CD4-positive, alpha-beta T cell treated with Interleukin-12 subunit alpha and Interleukin-12 subunit beta, for 1 hour (primary cell): ENCODE data around the gene ACAA1.
"Not testable (repeated sequence)": the region's sequence is repeated elsewhere in the genome, so short reads cannot be mapped to it uniquely, and the experiment has no call there.

Source experiments
- DNase-seq: peaks from one replicate; pipeline ENCODE4 v3.0.0-alpha.2; 2020

Gene ACAA1

GRCh38 chr3:38101811-38102443 is 35.0 kb downstream of the ACAA1 start:
- no peak for DNase-seq

DNA sequence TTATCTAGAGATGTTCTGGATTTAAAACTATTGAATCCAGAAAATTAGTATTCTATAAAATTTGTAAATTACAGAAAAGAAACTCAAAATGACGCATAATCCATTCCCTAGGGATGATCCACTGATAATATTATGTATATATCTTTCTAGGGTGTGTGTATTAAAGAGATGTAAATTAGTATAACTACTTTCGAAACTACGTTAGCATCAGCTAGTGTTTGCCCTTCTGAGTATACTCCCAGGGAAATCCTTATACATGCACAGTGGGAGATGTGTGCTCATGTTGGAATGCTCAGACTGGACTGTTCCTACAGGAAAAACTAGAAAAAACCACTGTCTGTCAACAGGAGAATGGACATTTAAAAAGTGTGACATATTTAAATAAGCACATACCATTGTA is 36.4 kb downstream of the ACAA1 start:
- DNase-seq = no peak

DNA sequence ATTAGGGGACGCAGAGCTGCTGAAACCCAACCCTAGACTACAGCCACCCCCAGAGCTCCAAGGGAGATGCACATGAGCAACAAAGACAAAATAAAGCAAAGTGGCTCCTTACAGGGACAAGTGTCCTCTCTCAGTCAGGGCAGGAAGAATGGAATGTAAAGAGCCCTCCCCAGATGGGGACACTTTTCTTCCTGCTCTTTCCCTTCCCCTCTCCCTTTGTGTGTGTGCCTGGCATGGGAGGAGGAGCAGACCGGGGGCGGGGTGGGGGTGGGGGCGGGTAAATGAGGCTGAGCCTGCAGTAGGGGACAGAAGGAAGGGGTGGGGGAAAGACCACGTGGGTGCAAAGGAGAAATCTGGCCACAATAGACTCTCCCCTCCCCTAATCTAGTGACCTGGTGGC is 37.4 kb downstream of the ACAA1 start:
- no peak for DNase-seq

- no peak for DNase-seq
Observed at GRCh38 chr3:38098376-38098723, 38.6 kb downstream of the ACAA1 start.

DNA sequence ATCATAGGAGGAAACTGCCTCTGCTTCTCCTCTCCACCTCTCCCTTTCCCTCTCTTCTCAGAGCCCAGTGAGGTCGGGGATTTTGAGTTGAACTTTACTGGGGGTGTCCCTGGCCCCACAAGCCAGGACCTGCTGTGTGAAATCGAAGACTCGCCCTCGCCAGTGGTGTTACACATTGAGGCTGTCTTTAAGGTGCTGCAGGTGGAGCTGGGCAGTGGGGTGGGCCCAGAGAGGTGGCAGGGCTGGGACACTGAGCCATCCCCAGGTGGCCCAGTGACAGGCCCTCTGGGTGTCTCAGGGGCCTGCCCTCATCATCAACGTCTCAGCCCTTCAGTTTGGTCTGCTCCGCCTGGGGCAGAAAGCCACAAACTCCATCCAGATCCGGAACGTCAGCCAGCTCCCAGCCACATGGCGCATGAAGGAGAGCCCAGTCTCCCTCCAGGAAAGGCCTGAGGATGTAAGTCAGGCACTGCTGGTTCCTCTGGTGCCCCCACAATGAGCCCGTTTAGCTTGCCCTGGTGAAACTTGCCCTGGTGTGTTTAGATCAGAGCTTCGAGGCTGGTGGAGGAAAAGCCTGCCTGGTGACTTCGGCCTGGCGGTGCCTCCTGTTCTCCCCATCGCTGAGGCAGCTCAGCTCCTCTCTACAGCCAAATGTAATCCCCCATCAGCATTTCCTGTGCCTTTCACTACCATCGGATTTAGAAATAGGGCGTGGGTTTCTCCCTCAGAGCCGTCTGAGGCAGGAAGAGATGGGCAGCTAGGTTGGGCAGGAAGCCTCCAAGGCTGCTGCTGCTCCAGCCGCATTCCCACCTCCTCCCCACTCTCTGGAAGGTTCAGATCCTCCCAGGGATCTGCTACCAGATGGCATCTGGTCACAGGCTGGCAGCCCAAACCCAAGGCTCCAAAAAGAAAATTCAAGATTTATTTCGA is 39.2 kb downstream of the ACAA1 start:
- DNase-seq = no peak

- no peak for DNase-seq
Observed at GRCh38 chr3:38095669-38096483, 41.1 kb downstream of the ACAA1 start.

DNA sequence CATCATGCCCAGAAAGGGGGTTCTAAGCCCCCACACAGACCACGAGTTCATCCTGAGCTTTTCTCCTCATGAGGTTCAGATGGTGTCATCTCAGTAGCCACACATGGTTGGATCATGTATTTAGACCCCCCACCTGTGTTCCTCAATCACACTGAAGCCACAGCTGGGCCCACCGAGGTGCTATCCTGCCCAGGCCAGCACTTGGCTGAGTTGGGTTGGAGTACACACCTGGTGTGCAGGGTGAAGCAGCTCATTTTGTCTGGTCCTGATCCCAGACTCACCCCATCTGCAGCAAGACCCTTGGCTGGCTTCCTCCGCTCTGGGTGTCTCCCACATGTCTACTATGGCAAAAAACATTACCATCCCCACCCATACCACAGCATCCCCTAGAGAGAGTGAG is 41.9 kb downstream of the ACAA1 start:
- no peak for DNase-seq

GRCh38 chr3:38090453-38090852 is 46.5 kb downstream of the ACAA1 start:
- DNase-seq = no peak

DNA sequence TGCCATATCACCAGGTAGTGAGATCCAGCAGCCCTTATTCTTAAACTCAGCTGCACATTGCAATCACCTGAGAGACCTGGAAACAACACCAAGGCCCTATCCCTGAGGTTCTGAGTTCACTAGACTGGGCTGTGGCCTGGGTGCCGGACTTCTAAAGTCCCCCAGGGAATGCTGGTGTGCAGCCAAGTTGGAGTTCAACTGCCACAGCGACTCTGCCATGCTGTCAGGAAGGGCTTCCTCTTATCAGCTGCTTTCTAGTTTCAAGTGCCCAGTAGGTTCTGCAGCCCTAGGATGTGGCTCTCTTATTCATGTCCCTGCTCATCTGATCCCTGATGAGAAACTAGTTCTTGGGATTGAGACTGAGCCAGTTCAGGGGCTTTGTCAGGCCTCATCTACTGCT is 47.8 kb downstream of the ACAA1 start:
- DNase-seq = no peak

GRCh38 chr3:38088126-38089078 is 48.5 kb downstream of the ACAA1 start:
- no peak for DNase-seq

GRCh38 chr3:38087278-38087677 is 49.6 kb downstream of the ACAA1 start:
- DNase-seq = not testable (repeated sequence)

GRCh38 chr3:38086496-38086895 is 50.4 kb downstream of the ACAA1 start:
- DNase-seq = no peak

- no peak for DNase-seq
Observed at GRCh38 chr3:38085943-38086324, 51.0 kb downstream of the ACAA1 start.

DNA sequence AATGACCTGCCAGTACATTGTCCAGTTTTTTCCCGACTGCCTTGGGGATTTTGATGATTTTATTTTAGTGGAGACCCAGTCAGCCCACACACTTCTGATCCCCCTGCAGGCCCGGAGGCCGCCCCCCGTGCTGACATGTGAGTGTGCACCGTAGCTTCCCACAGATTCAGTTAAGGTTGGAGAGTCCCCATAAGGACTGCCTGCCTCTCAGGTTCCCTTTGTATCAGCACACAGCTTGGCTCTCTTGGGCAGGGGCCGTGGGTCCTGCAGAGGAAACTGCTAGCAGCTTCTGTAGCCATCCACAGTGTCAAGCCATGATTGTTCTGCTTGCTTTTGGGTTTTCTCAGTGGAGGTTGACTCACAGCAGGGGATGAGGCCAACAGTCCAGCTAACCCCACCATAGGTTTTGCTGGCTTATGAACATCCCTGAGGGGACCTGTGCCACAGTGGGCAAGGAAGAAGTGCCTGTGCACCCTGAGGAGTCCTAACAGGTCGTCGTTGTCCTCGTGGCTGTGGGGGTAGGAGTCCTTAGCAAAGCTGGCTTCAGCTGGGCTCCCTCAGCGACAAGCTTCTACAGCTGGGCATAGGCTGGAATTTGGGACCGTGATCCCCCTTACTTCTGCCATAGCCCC is 51.5 kb downstream of the ACAA1 start:
- DNase-seq = peak; percentile 6

- peak; percentile 5 for DNase-seq
Observed at GRCh38 chr3:38084334-38085310, 52.3 kb downstream of the ACAA1 start.

- DNase-seq = no peak
Observed at GRCh38 chr3:38083871-38084333, 53.0 kb downstream of the ACAA1 start.

DNA sequence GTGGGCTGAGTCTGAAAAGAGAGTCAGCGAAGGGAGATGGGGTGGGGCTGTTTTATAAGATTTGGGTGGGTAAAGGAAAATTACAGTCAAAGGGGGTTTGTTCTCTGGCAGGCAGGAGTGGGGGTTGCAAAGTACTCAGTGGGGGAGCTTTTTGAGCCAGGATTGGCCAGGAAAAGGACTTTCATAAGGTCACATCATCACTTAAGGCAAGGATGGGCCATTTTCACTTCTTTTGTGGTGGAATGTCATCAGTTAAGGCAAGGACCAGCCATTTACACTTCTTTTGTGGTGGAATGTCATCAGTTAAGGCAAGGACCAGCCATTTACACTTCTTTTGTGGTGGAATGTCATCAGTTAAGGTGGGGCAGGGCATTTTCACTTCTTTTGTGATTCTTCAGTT is 53.7 kb downstream of the ACAA1 start:
- not testable (repeated sequence) for DNase-seq

GRCh38 chr3:38082296-38082695 is 54.6 kb downstream of the ACAA1 start:
- not testable (repeated sequence) for DNase-seq

- DNase-seq = not testable (repeated sequence)
Observed at GRCh38 chr3:38077073-38077472, 59.9 kb downstream of the ACAA1 start.
